HCT116 (cell line): ENCODE measurements around the gene TOX3. TPM values are rescaled to one million over a fixed set of nuclear protein-coding genes. Genes with fewer than 3 reads are reported as not detected.

Experiments
- ATAC-seq: fragments of 200-7000 bp; cut with Tn5 transposase; 2 replicates; pipeline ENCODE4 v1.9.1; 2020; ENCODE audit warnings: mild to moderate bottlenecking, moderate library complexity
- BruUV-seq: library from RNA; stranded (reverse); fragments of 400-500 nt; replicated peaks from 2 replicates; lab custom pipeline; 2021; lab: Mats Ljungman, UMichigan
- CTCF ChIA-PET: fragments of 300-600 bp; sonication (Branson Sonifier 250); formaldehyde crosslinking; loops from one replicate; lab custom pipeline; 2021; ENCODE audit warnings: antibody characterized with exemption; lab: Charles Lee
- POLR2A ChIA-PET: fragments of 300-600, 350-600 bp; sonication (Branson Sonifier 250); formaldehyde crosslinking; loops from one replicate; lab custom pipeline; 2021; ENCODE audit warnings: antibody characterized with exemption; lab: Charles Lee
- RAD21 ChIA-PET, 2 experiments: fragments of 300-600 bp; sonication (Branson Sonifier 250); formaldehyde crosslinking; loops; one replicate each; lab custom pipeline; 2023; ENCODE audit warnings: low total read pairs in 2 of 2; ENCODE audit not compliant: uncharacterized antibody in 2 of 2, unreplicated experiment in 2 of 2, low non-redundant PET in 1 of 2; lab: Charles Lee
- DNase-seq: peaks from one replicate; pipeline ENCODE4 v3.0.0-alpha.2; 2010; ENCODE audit warnings: low read depth, low spot score
- H2AFZ ChIP-seq: fragments of 200-600 bp; shearing (Covaris generic), sonication (generic); 2 replicates; pipeline ENCODE4 v1.6.1; 2017; ENCODE audit warnings: low read depth, mixed run types, mixed read lengths, antibody characterized with exemption, low read length; ENCODE audit not compliant: poor library complexity, severe bottlenecking
- H3K27ac ChIP-seq: 2 replicates; pipeline ENCODE4 v1.5.1; 2012; ENCODE audit warnings: low read depth, low read length
- H3K27me3 ChIP-seq: fragments of 200-600 bp; sonication (generic); 2 replicates; pipeline ENCODE4 v1.6.1; 2016; ENCODE audit warnings: mixed run types, low read length, mixed read lengths; ENCODE audit not compliant: insufficient read depth
- H3K36me3 ChIP-seq, 2 experiments: fragments of 200-500 bp in 1 of 2; fragments of 200-600 bp in 1 of 2; sonication (Bioruptor generic) in 1 of 2; sonication (generic) in 1 of 2; 2 replicates each; pipeline versions ENCODE4 v1.5.1 to v1.6.1; 2014 to 2016; ENCODE audit warnings: low read length in 2 of 2, inconsistent platforms in 1 of 2, mixed read lengths in 1 of 2, mixed run types in 1 of 2; ENCODE audit not compliant: insufficient read depth in 2 of 2, control insufficient read depth in 1 of 2
- H3K4me1 ChIP-seq, 2 experiments: fragments of 200-600 bp in 1 of 2; sonication (generic) in 1 of 2; 2 replicates each; pipeline versions ENCODE4 v1.5.1 to v1.6.1; 2012 to 2017; ENCODE audit warnings: low read length in 2 of 2, inconsistent platforms in 1 of 2, mild to moderate bottlenecking in 1 of 2, mixed read lengths in 1 of 2, mixed run types in 1 of 2, moderate library complexity in 1 of 2; ENCODE audit not compliant: insufficient read depth in 2 of 2, control insufficient read depth in 1 of 2
- H3K4me2 ChIP-seq: fragments of 200-600 bp; sonication (generic); 2 replicates; pipeline ENCODE4 v1.6.1; 2017; ENCODE audit warnings: mixed run types, low read length, mixed read lengths
- H3K4me3 ChIP-seq, 2 experiments: fragments of 200-600 bp in 1 of 2; sonication (generic) in 1 of 2; replicated peaks in 1 of 2; 2 replicates each; pipeline ENCODE4 v1.5.1; 2011 to 2016; ENCODE audit warnings: low read length in 2 of 2, control low read depth in 1 of 2, low read depth in 1 of 2, mild to moderate bottlenecking in 1 of 2, mixed read lengths in 1 of 2, mixed run types in 1 of 2
- H3K79me2 ChIP-seq: fragments of 200-600 bp; sonication (generic); 2 replicates; pipeline ENCODE4 v1.6.1; 2017; ENCODE audit warnings: mild to moderate bottlenecking, mixed run types, low read length, moderate library complexity, mixed read lengths; ENCODE audit not compliant: insufficient read depth
- H3K9ac ChIP-seq: fragments of 200-600 bp; sonication (generic); 2 replicates; pipeline ENCODE4 v1.6.1; 2016; ENCODE audit warnings: low read length, mixed read lengths
- H3K9me2 ChIP-seq: fragments of 200-600 bp; sonication (generic), shearing (Covaris generic); 2 replicates; pipeline ENCODE4 v1.6.1; 2017; ENCODE audit warnings: mixed run types, mild to moderate bottlenecking, moderate library complexity; ENCODE audit not compliant: insufficient read depth
- H3K9me3 ChIP-seq, 2 experiments: fragments of 200-500 bp in 1 of 2; fragments of 200-600 bp in 1 of 2; sonication (Bioruptor generic) in 1 of 2; sonication (generic) in 1 of 2; 2 replicates each; pipeline ENCODE4 v1.6.1; 2014 to 2017; ENCODE audit warnings: low read length in 2 of 2, mixed read lengths in 2 of 2, inconsistent platforms in 1 of 2, low read depth in 1 of 2, mild to moderate bottlenecking in 1 of 2, mixed run types in 1 of 2, moderate library complexity in 1 of 2; ENCODE audit not compliant: control insufficient read depth in 1 of 2, insufficient read depth in 1 of 2
- H4K20me1 ChIP-seq: fragments of 200-600 bp; sonication (generic), shearing (Covaris generic); 2 replicates; pipeline ENCODE4 v1.6.1; 2017; ENCODE audit warnings: mixed run types, mild to moderate bottlenecking, moderate library complexity; ENCODE audit not compliant: insufficient read depth
- EZH2phosphoT487 ChIP-seq: fragments of 200-600 bp; IDR thresholded peaks from 2 replicates; pipeline ENCODE4 v1.6.1; 2018; ENCODE audit warnings: antibody characterized with exemption, borderline replicate concordance
- TCF7L2 ChIP-seq: IDR thresholded peaks from 2 replicates; pipeline ENCODE4 v1.7.0; 2011; ENCODE audit warnings: borderline replicate concordance, inconsistent platforms; ENCODE audit not compliant: insufficient read depth, insufficient read length; ENCODE audit errors: extremely low read depth
- ZFX ChIP-seq: fragments of 450-650 bp; IDR thresholded peaks from 2 replicates; pipeline ENCODE4 v1.6.1; 2017
- intact Hi-C: fragments of 100-400 bp; cut with micrococcal nuclease; formaldehyde crosslinking; loops from 2 replicates; pipeline ENCODE4 v1.10.0; 2022
- total RNA-seq: library from RNA; stranded (reverse); gene quantifications from one replicate; pipeline ENCODE4 v1.2.1, GENCODE V29; 2021; ENCODE audit not compliant: unreplicated experiment
- TF ChIP-seq, protein P1 (sequence below): IDR thresholded peaks from 2 replicates; pipeline ENCODE4 v1.6.1; 2011; ENCODE audit warnings: mild to moderate bottlenecking, low read length, moderate library complexity; ENCODE audit not compliant: insufficient replicate concordance; ENCODE audit errors: extremely low read depth
- TF ChIP-seq, protein P2 (sequence below): IDR thresholded peaks from 2 replicates; pipeline ENCODE4 v1.6.1; 2012
- TF ChIP-seq, protein P3 (sequence below), 3 experiments: fragments of 200-600 bp in 1 of 3; sonication (generic) in 1 of 3; IDR thresholded peaks in 2 of 3; conservative IDR thresholded peaks in 1 of 3; 2 replicates each; pipeline ENCODE4 v1.5.1; 2012 to 2017; ENCODE audit warnings: low read depth in 2 of 3, low read length in 2 of 3, antibody characterized with exemption in 1 of 3, borderline replicate concordance in 1 of 3, control low read depth in 1 of 3, mild to moderate bottlenecking in 1 of 3, mixed read lengths in 1 of 3, mixed run types in 1 of 3, moderate library complexity in 1 of 3; ENCODE audit not compliant: insufficient read depth in 1 of 3

TOX3 gene
- total RNA-seq, 1 experiment from 2014 or later, result not detected

DNA sequence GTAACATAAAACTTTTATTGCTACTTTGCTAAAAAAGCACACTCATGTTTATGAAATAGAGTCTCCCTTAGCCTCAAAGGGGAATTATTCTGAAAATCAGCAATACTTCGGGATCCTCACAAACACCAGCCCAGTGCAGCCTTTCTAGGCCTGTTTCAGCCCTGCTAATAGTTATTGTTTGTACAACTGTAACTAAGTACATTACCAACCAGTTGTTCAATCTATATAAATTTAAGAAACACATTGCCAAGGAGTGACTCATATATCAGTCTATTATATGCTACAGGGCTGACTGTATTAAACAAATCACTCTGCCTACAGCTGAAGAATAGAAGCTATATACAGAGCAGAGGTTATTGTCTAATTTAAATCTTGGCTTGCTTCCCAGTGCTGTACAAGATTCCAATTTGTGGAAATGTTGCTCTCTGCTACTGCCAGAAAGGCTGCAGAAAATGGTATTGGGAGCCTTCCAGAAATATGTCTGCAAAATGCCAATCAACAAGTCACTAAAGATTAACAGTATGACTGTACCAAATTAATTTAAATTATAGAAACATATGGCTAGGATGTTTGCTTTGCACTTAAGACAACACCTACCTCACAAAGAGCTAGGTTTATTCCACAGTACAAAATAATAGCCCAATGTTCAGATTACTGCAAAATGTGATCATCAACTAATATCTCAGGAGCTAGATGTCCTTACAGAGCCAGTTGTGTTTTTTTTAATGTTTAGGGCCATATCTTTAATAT is 49.7 kb downstream of the TOX3 start (continued):
- TF ChIP-seq, protein P1, sequence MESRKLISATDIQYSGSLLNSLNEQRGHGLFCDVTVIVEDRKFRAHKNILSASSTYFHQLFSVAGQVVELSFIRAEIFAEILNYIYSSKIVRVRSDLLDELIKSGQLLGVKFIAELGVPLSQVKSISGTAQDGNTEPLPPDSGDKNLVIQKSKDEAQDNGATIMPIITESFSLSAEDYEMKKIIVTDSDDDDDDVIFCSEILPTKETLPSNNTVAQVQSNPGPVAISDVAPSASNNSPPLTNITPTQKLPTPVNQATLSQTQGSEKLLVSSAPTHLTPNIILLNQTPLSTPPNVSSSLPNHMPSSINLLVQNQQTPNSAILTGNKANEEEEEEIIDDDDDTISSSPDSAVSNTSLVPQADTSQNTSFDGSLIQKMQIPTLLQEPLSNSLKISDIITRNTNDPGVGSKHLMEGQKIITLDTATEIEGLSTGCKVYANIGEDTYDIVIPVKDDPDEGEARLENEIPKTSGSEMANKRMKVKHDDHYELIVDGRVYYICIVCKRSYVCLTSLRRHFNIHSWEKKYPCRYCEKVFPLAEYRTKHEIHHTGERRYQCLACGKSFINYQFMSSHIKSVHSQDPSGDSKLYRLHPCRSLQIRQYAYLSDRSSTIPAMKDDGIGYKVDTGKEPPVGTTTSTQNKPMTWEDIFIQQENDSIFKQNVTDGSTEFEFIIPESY, result no peak

DNA sequence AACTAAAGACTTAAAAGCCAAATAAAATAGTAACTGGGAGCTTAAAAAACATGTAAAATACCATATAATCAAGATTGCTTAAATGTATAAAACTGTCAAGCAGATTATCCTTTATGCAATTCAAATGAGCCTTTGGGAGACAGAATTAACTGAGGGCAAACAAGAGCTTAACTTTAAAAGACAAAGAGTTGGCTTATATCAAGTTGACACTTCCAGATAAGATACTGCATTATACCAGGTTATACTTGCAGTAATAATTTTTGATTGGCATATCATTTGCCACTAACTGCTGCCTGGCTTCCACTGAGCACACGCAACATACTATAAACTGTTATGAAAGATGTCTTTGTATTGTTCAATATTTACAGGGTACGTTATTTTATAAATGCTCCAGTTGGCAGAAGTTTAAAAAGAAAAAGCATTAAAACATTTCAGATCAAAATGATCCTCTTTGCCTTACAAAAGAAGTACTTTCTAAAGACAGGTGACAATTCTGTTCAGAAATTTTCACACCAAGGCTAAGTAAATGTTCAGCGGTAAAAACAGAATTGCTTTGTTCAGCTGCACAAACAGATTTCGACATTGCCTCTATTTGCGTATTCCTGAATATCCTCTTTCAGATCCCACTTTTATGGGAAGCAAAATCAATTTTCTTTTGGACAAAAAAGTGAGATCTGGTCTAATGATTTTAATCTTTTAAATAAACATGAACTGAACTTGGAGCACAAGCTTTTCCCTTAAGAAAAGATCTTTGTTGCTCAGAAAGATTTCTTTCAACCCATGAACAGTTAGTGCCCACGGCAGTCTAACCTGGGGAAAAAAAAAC is 50.7 kb downstream of the TOX3 start:
- RAD21 ChIA-PET, result no interaction called here
- intact Hi-C loops, result no loop called here

More for the DNA sequence above, 50.7 kb downstream of the TOX3 start:
- no peak for DNase-seq
- TF ChIP-seq, protein P2, sequence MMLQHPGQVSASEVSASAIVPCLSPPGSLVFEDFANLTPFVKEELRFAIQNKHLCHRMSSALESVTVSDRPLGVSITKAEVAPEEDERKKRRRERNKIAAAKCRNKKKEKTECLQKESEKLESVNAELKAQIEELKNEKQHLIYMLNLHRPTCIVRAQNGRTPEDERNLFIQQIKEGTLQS, result no peak
- TF ChIP-seq EZH2phosphoT487, result no peak
- TF ChIP-seq, protein P3, sequence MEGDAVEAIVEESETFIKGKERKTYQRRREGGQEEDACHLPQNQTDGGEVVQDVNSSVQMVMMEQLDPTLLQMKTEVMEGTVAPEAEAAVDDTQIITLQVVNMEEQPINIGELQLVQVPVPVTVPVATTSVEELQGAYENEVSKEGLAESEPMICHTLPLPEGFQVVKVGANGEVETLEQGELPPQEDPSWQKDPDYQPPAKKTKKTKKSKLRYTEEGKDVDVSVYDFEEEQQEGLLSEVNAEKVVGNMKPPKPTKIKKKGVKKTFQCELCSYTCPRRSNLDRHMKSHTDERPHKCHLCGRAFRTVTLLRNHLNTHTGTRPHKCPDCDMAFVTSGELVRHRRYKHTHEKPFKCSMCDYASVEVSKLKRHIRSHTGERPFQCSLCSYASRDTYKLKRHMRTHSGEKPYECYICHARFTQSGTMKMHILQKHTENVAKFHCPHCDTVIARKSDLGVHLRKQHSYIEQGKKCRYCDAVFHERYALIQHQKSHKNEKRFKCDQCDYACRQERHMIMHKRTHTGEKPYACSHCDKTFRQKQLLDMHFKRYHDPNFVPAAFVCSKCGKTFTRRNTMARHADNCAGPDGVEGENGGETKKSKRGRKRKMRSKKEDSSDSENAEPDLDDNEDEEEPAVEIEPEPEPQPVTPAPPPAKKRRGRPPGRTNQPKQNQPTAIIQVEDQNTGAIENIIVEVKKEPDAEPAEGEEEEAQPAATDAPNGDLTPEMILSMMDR (IDR thresholded peaks at IDR 0.05 in 2 of 3, conservative IDR thresholded peaks at IDR 0.05 in 1 of 3; ENCODE audit: borderline replicate concordance in 1 of 3, insufficient read depth in 1 of 3, low read depth in 2 of 3, low read length in 2 of 3), result no peak
- TF ChIP-seq ZFX, result no peak
- no peak for TF ChIP-seq TCF7L2
- Histone ChIP-seq H3K9me3 (peaks cover 4 to 22% of the 10 kb centered on the region in 2 experiments; a peak in 1 of 4 replicates), H3K9ac (no peak overlapping the region), H3K27ac (no peak overlapping the region), H4K20me1 (no peaks in the 10 kb centered on the region), H3K36me3 (no peaks in the 10 kb centered on the region), H2AFZ (no peak overlapping the region), H3K27me3 (no peaks in the 10 kb centered on the region), H3K4me1 (no peaks in the 10 kb centered on the region), H3K9me2 (no peaks in the 10 kb centered on the region), H3K79me2 (no peaks in the 10 kb centered on the region), H3K4me2 (no peak overlapping the region), H3K4me3 (no peak overlapping the region)
- no peak for ATAC-seq
- CTCF ChIA-PET, result no interaction called here
- no TSS peak for BruUV-seq
- POLR2A ChIA-PET, result no interaction called here
